Nephron progenitor cell (in vitro differentiated cells): ENCODE data around the gene DARS1.

ENCODE experiments used
- DNase-seq: peaks from one replicate; pipeline ENCODE4 v3.0.0; 2021
- H3K27ac Mint-ChIP-seq: 2 replicates; pipeline ENCODE4 v1.8.0; 2021; ENCODE audit warnings: mild to moderate bottlenecking, moderate library complexity, mixed read lengths
- H3K27me3 Mint-ChIP-seq: 2 replicates; pipeline ENCODE4 v1.8.0; 2021; ENCODE audit warnings: mild to moderate bottlenecking, low read depth, mixed read lengths; ENCODE audit not compliant: poor library complexity
- H3K36me3 Mint-ChIP-seq: 2 replicates; pipeline ENCODE4 v1.8.0; 2021; ENCODE audit warnings: low read depth, mixed read lengths
- H3K4me1 Mint-ChIP-seq: 2 replicates; pipeline ENCODE4 v1.8.0; 2021; ENCODE audit warnings: mixed read lengths
- H3K4me3 Mint-ChIP-seq: 2 replicates; pipeline ENCODE4 v1.8.0; 2021; ENCODE audit warnings: mild to moderate bottlenecking, moderate library complexity, mixed read lengths
- H3K9me3 Mint-ChIP-seq: 2 replicates; pipeline ENCODE4 v1.8.0; 2021; ENCODE audit warnings: mild to moderate bottlenecking, moderate library complexity, mixed read lengths
- CTCF ChIP-seq: fragments of 200-600 bp; sonication (generic); IDR thresholded peaks from 2 replicates; pipeline ENCODE4 v1.5.0; 2021; ENCODE audit warnings: antibody characterized with exemption

The DARS1 gene

DNA sequence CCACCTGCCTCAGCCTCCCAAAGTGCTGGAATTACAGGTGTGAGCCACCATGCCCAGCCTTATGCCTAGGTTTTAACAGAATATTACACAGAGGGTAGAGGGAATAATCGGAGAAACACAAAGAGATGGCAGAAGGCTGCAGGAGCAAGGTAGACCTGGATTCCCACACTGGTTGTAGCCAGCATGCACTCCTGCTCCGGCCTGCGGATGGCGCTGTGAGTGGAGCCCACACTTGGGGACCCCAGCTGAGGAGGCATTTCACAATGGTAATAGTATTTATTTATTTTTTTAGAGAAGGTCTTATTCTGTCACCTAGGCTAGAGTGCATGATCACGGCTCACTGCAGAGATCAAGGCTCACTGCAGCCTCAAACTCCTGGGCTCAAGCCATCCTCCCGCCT is 38.8 kb upstream of the DARS1 start:
- Mint-ChIP-seq H3K27ac (peak overlapping the region; percentile 73), H3K4me1 (peaks cover 91% of the 10 kb centered on the region), H3K27me3 (no peaks in the 10 kb centered on the region), H3K4me3 (peak overlapping the region; percentile 20), H3K9me3 (no peaks in the 10 kb centered on the region), H3K36me3 (no peaks in the 10 kb centered on the region)
- no peak for DNase-seq
- TF ChIP-seq CTCF: no peak

DNA sequence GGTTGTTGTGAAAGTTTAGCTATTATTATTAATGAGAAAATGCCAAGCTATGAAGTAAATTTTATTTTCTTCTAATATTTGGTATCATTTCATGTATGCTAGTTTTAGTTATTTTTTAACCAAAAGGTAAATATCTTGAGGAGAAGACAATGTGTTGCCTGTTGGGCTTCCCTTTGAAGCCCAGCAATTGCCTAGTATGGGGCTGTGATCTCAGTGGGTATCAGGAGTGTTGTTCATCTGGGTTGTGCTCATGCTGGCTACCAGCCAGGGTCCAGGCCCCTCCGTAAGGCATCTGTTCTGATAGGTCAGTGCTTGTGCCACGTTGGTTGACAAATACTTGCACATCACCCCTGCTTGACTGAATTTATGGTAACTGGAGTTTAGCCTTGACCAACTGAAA is 38.0 kb upstream of the DARS1 start:
- H3K9me3 Mint-ChIP-seq: no peaks in the 10 kb centered on the region
- no peaks in the 10 kb centered on the region for H3K36me3 Mint-ChIP-seq
- H3K4me1 Mint-ChIP-seq: peaks cover 93% of the 10 kb centered on the region
- peaks cover 2% of the 10 kb centered on the region for H3K27me3 Mint-ChIP-seq
- no peak for TF ChIP-seq CTCF
- DNase-seq: no peak
- H3K4me3 Mint-ChIP-seq: no peak overlapping the region
- no peak overlapping the region for H3K27ac Mint-ChIP-seq

DNA sequence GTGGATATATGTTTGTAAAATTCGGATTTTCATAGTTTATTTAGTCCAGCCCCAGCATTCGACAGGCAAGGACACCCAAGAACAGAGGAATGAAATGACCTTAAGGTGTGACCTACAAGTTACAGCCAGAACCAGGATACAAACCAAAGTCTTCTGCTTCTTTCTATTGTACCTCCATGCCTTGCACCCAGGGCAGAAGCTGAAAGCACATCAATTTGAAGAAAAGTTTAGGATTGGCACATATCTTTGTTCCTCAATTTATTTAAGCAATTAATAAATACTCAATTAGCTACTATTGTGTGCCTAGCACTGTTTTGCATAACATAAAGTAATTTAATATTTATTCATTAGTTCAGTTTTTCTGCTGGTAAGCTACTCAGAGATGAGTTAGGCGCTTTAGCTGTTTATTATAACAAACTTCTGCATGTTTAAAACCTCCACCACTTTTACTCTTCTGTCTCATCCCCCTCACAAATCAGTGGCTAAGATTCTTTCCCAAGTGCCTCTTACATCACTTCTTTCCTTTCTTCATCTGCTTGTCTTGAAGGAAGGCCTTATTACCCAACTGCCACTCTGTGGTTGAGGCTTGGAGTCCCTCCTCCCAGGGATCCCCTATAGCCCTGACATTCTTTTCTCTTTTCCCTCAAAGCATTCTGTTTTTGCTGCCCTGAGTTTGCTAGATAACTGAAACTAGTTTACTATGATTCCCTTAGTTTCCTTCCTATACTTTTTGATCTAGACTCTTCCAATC is 37.1 kb upstream of the DARS1 start:
- Mint-ChIP-seq H3K4me1 (peaks cover 86% of the 10 kb centered on the region), H3K36me3 (no peaks in the 10 kb centered on the region), H3K9me3 (no peaks in the 10 kb centered on the region), H3K4me3 (no peak overlapping the region), H3K27me3 (peaks cover 2% of the 10 kb centered on the region), H3K27ac (no peak overlapping the region)
- TF ChIP-seq CTCF: no peak
- DNase-seq: no peak

- TF ChIP-seq CTCF: no peak
- Mint-ChIP-seq H3K36me3 (no peaks in the 10 kb centered on the region), H3K27ac (peak overlapping the region; percentile 30), H3K4me1 (peaks cover 83% of the 10 kb centered on the region), H3K27me3 (peaks cover 2% of the 10 kb centered on the region), H3K9me3 (no peaks in the 10 kb centered on the region), H3K4me3 (no peak overlapping the region)
- DNase-seq: no peak
These were observed 36.5 kb upstream of the DARS1 start for GRCh38 chr2:136021976-136022375.

GRCh38 chr2:136021406-136021805 is 36.0 kb upstream of the DARS1 start:
- Mint-ChIP-seq H3K27ac (no peak overlapping the region), H3K36me3 (no peaks in the 10 kb centered on the region), H3K27me3 (peaks cover 2% of the 10 kb centered on the region), H3K4me1 (peaks cover 84% of the 10 kb centered on the region), H3K4me3 (no peak overlapping the region), H3K9me3 (no peaks in the 10 kb centered on the region)
- TF ChIP-seq CTCF: no peak
- no peak for DNase-seq

GRCh38 chr2:136020831-136021230 is 35.4 kb upstream of the DARS1 start:
- DNase-seq: peak; percentile 48
- TF ChIP-seq CTCF: no peak

More at GRCh38 chr2:136020831-136021230, 35.4 kb upstream of the DARS1 start:
- H3K4me1 Mint-ChIP-seq: peaks cover 86% of the 10 kb centered on the region
- H3K4me3 Mint-ChIP-seq: no peak overlapping the region
- peaks cover 2% of the 10 kb centered on the region for H3K27me3 Mint-ChIP-seq
- H3K36me3 Mint-ChIP-seq: no peaks in the 10 kb centered on the region
- no peaks in the 10 kb centered on the region for H3K9me3 Mint-ChIP-seq
- H3K27ac Mint-ChIP-seq: peak overlapping the region; percentile 50
